Measurements from ENCODE around the gene PRKCH.

The PRKCH gene

GRCh38 chr14:61321385-61322010, at the start of gene PRKCH:
TSS of gene PRKCH (plus strand) at chr14:61321579. CDS start at chr14:61322102, 523 bp downstream.
- no peak for DNase-seq

- DNase-seq = no peak
Measured at GRCh38 chr14:61277232-61277631, 44.1 kb upstream of the PRKCH start.

GRCh38 chr14:61277784-61278183, 43.6 kb upstream of the PRKCH start:
- DNase-seq = no peak

GRCh38 chr14:61279082-61279481, 42.3 kb upstream of the PRKCH start:
- no peak for DNase-seq

GRCh38 chr14:61280092-61280525, 41.3 kb upstream of the PRKCH start:
- DNase-seq = no peak

GRCh38 chr14:61280526-61281185, 40.7 kb upstream of the PRKCH start:
- DNase-seq = peak; percentile 18

GRCh38 chr14:61281186-61281947, 40.0 kb upstream of the PRKCH start, which contains the start of gene TMEM30B:
TSS of gene TMEM30B (minus strand) at chr14:61281338. CDS start at chr14:61281147, 191 bp downstream.
- DNase-seq = no peak

GRCh38 chr14:61281948-61282275, 39.5 kb upstream of the PRKCH start:
- DNase-seq = no peak

- no peak for DNase-seq
Measured at GRCh38 chr14:61282746-61283145, 38.6 kb upstream of the PRKCH start.

- DNase-seq = no peak
Measured at GRCh38 chr14:61284001-61284400, 37.4 kb upstream of the PRKCH start.

- no peak for DNase-seq
Measured at GRCh38 chr14:61285364-61285763, 36.0 kb upstream of the PRKCH start.

GRCh38 chr14:61287196-61287595, 34.2 kb upstream of the PRKCH start:
- no peak for DNase-seq

- no peak for DNase-seq
Measured at GRCh38 chr14:61288228-61288627, 33.2 kb upstream of the PRKCH start.

GRCh38 chr14:61288720-61289119, 32.7 kb upstream of the PRKCH start:
- DNase-seq = no peak

- peak; percentile 91 for DNase-seq
Measured at GRCh38 chr14:61290701-61291100, 30.7 kb upstream of the PRKCH start.

- no peak for DNase-seq
Measured at GRCh38 chr14:61296151-61296550, 25.2 kb upstream of the PRKCH start.

GRCh38 chr14:61296719-61297502, 24.5 kb upstream of the PRKCH start:
- DNase-seq = peak; percentile 15

GRCh38 chr14:61297581-61297980, 23.8 kb upstream of the PRKCH start:
- no peak for DNase-seq

- no peak for DNase-seq
Measured at GRCh38 chr14:61298824-61299223, 22.6 kb upstream of the PRKCH start.

- no peak for DNase-seq
Measured at GRCh38 chr14:61300209-61300608, 21.2 kb upstream of the PRKCH start.

GRCh38 chr14:61300754-61301153, 20.6 kb upstream of the PRKCH start:
- DNase-seq = no peak

GRCh38 chr14:61304688-61305087, 16.7 kb upstream of the PRKCH start:
- DNase-seq = no peak

- DNase-seq = no peak
Measured at GRCh38 chr14:61308198-61308597, 13.2 kb upstream of the PRKCH start.
